GM23338 (cell line): ENCODE data around the gene ANKLE2.

Source experiments
- CTCF ChIP-seq, 2 experiments: fragments of 200-600 bp in 1 of 2; sonication (generic) in 1 of 2; conservative IDR thresholded peaks; 2 replicates each; pipeline versions ENCODE4 v1.5.1 to v1.6.1; 2016 to 2017; ENCODE audit warnings: antibody characterized with exemption in 2 of 2, low read depth in 2 of 2, mild to moderate bottlenecking in 2 of 2, moderate library complexity in 1 of 2
- EZH2 ChIP-seq: fragments of 200-600 bp; sonication (generic); IDR thresholded peaks from one replicate; pipeline ENCODE4 v1.8.0; 2017; ENCODE audit warnings: antibody characterized with exemption, mild to moderate bottlenecking, low read depth; ENCODE audit not compliant: unreplicated experiment
- POLR2AphosphoS5 ChIP-seq: IDR thresholded peaks from 2 replicates; pipeline ENCODE4 v1.6.1; 2016; ENCODE audit warnings: antibody characterized with exemption, low read depth
- STAT1 ChIP-seq: IDR thresholded peaks from one replicate; pipeline ENCODE4 v1.6.1; 2016; ENCODE audit warnings: antibody characterized with exemption; ENCODE audit not compliant: unreplicated experiment

GRCh38 chr12:132718644-132719043 lies 43.0 kb downstream of the ANKLE2 start:
- no peak for TF ChIP-seq EZH2
- no peak for TF ChIP-seq CTCF (conservative IDR thresholded peaks at IDR 0.05; ENCODE audit: low read depth in 2 of 2)
- TF ChIP-seq POLR2AphosphoS5: no peak
- TF ChIP-seq STAT1: no peak
